Measurements from ENCODE around the gene CERS1. TPM values are rescaled to one million over a fixed set of nuclear protein-coding genes. Genes with fewer than 3 reads are reported as not detected.

Gene CERS1
- total and polyA plus RNA-seq, 3 donors from 2014 or later: 43.0 to 73.2 (median 64.5) TPM

- TF ChIP-seq CTCF (IDR thresholded peaks at IDR 0.05): no peak
- no peak for TF ChIP-seq POLR2A (IDR thresholded peaks at IDR 0.05)
- no peak for DNase-seq
- no peaks in the 10 kb centered on the region for H3K36me3 ChIP-seq (ENCODE audit: low read depth, missing control alignments)
- peaks cover 16% of the 10 kb centered on the region for H3K4me1 ChIP-seq
- WGBS, 2 donors: 85 to 87% methylated on average over 15 to 17 of the region's 17 CpGs
- no peak overlapping the region for H3K4me3 ChIP-seq
- no peaks in the 10 kb centered on the region for H3K27me3 ChIP-seq
- intact Hi-C loops (cut with DNase I; ENCODE audit: low total_unique reads): no loop called here
- H3K27ac ChIP-seq: no peak overlapping the region
- no peaks in the 10 kb centered on the region for H3K9me3 ChIP-seq
These were observed 13.1 kb upstream of the CERS1 start for GRCh38 chr19:18908917-18909619.

GRCh38 chr19:18906605-18907519 is 10.9 kb upstream of the CERS1 start:
- DNase-seq: peak; percentile 94
- H3K36me3 ChIP-seq (ENCODE audit: low read depth, missing control alignments): no peaks in the 10 kb centered on the region
- H3K27me3 ChIP-seq: no peaks in the 10 kb centered on the region
- TF ChIP-seq POLR2A (IDR thresholded peaks at IDR 0.05) (no peak), CTCF (IDR thresholded peaks at IDR 0.05) (no peak)
- intact Hi-C loops (cut with DNase I; ENCODE audit: low total_unique reads): no loop called here
- no peaks in the 10 kb centered on the region for H3K9me3 ChIP-seq
- WGBS, 2 donors: 74 to 86% methylated on average over 24 to 36 of the region's 36 CpGs
- H3K4me1 ChIP-seq: peaks cover 16% of the 10 kb centered on the region
- H3K27ac ChIP-seq: peak overlapping the region; percentile 25 to 47
- no peak overlapping the region for H3K4me3 ChIP-seq

- H3K27me3 ChIP-seq: no peaks in the 10 kb centered on the region
- peak; percentile 64 for DNase-seq
- 59 to 69% methylated on average over 17 to 26 of the region's 26 CpGs for WGBS, 2 donors
- H3K36me3 ChIP-seq (ENCODE audit: low read depth, missing control alignments): no peaks in the 10 kb centered on the region
- intact Hi-C loops (cut with DNase I; ENCODE audit: low total_unique reads): no loop called here
- peak overlapping the region in 1 of 2 donors; percentile 46 for H3K4me3 ChIP-seq
- H3K27ac ChIP-seq: no peak overlapping the region
- no peaks in the 10 kb centered on the region for H3K9me3 ChIP-seq
- H3K4me1 ChIP-seq: peaks cover 16% of the 10 kb centered on the region
- TF ChIP-seq POLR2A (IDR thresholded peaks at IDR 0.05): no peak
- no peak for TF ChIP-seq CTCF (IDR thresholded peaks at IDR 0.05)
These were observed 9.7 kb upstream of the CERS1 start for GRCh38 chr19:18905513-18906236.

- intact Hi-C loops (cut with DNase I; ENCODE audit: low total_unique reads): no loop called here
- no peaks in the 10 kb centered on the region for H3K36me3 ChIP-seq (ENCODE audit: low read depth, missing control alignments)
- no peak for DNase-seq
- no peaks in the 10 kb centered on the region for H3K27me3 ChIP-seq
- H3K4me3 ChIP-seq: peak overlapping the region in 1 of 2 donors; percentile 46
- 49 to 63% methylated on average over 2 to 8 of the region's 8 CpGs for WGBS, 2 donors
- TF ChIP-seq POLR2A (IDR thresholded peaks at IDR 0.05) (no peak), CTCF (IDR thresholded peaks at IDR 0.05) (no peak)
- peaks cover 16% of the 10 kb centered on the region for H3K4me1 ChIP-seq
- H3K9me3 ChIP-seq: no peaks in the 10 kb centered on the region
- H3K27ac ChIP-seq: peak overlapping the region; percentile 7 to 61
These were observed 9.1 kb upstream of the CERS1 start for GRCh38 chr19:18905058-18905456.

Data from testis (tissue), 3 donors.